Activated naive CD8-positive, alpha-beta T cell (primary cell): Measurements from ENCODE around the gene FSCN2.

ENCODE experiments used
- H3K27ac Mint-ChIP-seq: one replicate; pipeline ENCODE4 v1.8.0; 2021; ENCODE audit warnings: mixed read lengths
- H3K27me3 Mint-ChIP-seq: one replicate; pipeline ENCODE4 v1.8.0; 2021; ENCODE audit warnings: mixed read lengths
- H3K36me3 Mint-ChIP-seq: one replicate; pipeline ENCODE4 v1.8.0; 2021; ENCODE audit warnings: mixed read lengths
- H3K4me1 Mint-ChIP-seq: one replicate; pipeline ENCODE4 v1.8.0; 2021; ENCODE audit warnings: low read depth, mixed read lengths
- H3K4me3 Mint-ChIP-seq: one replicate; pipeline ENCODE4 v1.8.0; 2021; ENCODE audit warnings: mild to moderate bottlenecking, mixed read lengths
- H3K9me3 Mint-ChIP-seq: one replicate; pipeline ENCODE4 v1.8.0; 2021; ENCODE audit warnings: low read depth, mixed read lengths

The FSCN2 gene

GRCh38 chr17:81536299-81537290 is 8.4 kb downstream of the FSCN2 start:
- no peak overlapping the region for H3K27ac Mint-ChIP-seq
- H3K4me3 Mint-ChIP-seq = no peak overlapping the region
- peaks cover 2% of the 10 kb centered on the region for H3K36me3 Mint-ChIP-seq
- no peaks in the 10 kb centered on the region for H3K9me3 Mint-ChIP-seq
- H3K27me3 Mint-ChIP-seq = peaks cover 1% of the 10 kb centered on the region
- no peaks in the 10 kb centered on the region for H3K4me1 Mint-ChIP-seq

GRCh38 chr17:81537343-81537855 is 9.2 kb downstream of the FSCN2 start:
- H3K27me3 Mint-ChIP-seq = peaks cover 1% of the 10 kb centered on the region
- H3K27ac Mint-ChIP-seq = peak overlapping the region; percentile 34
- H3K4me3 Mint-ChIP-seq = no peak overlapping the region
- H3K36me3 Mint-ChIP-seq = peaks cover 2% of the 10 kb centered on the region
- no peaks in the 10 kb centered on the region for H3K4me1 Mint-ChIP-seq
- H3K9me3 Mint-ChIP-seq = no peaks in the 10 kb centered on the region

GRCh38 chr17:81537856-81538555 is 9.8 kb downstream of the FSCN2 start:
- Mint-ChIP-seq H3K27me3 (peaks cover 1% of the 10 kb centered on the region), H3K36me3 (peaks cover 2% of the 10 kb centered on the region), H3K4me3 (no peak overlapping the region), H3K4me1 (no peaks in the 10 kb centered on the region), H3K9me3 (no peaks in the 10 kb centered on the region), H3K27ac (peak overlapping the region; percentile 34)

- Mint-ChIP-seq H3K4me1 (no peaks in the 10 kb centered on the region), H3K27ac (no peak overlapping the region)
These were observed 10.7 kb downstream of the FSCN2 start for GRCh38 chr17:81538651-81539570.

GRCh38 chr17:81539571-81539900 is 11.4 kb downstream of the FSCN2 start:
- H3K4me1 Mint-ChIP-seq = no peaks in the 10 kb centered on the region
- H3K27ac Mint-ChIP-seq = no peak overlapping the region
- no peaks in the 10 kb centered on the region for H3K27me3 Mint-ChIP-seq
- peaks cover 2% of the 10 kb centered on the region for H3K36me3 Mint-ChIP-seq
- H3K9me3 Mint-ChIP-seq = no peaks in the 10 kb centered on the region
- no peak overlapping the region for H3K4me3 Mint-ChIP-seq

More at GRCh38 chr17:81538651-81539570, 10.7 kb downstream of the FSCN2 start:
- peaks cover 2% of the 10 kb centered on the region for H3K36me3 Mint-ChIP-seq
- H3K9me3 Mint-ChIP-seq = no peaks in the 10 kb centered on the region
- no peak overlapping the region for H3K4me3 Mint-ChIP-seq
- no peaks in the 10 kb centered on the region for H3K27me3 Mint-ChIP-seq

- Mint-ChIP-seq H3K27ac (no peak overlapping the region), H3K4me1 (no peaks in the 10 kb centered on the region), H3K36me3 (peaks cover 2% of the 10 kb centered on the region), H3K4me3 (no peak overlapping the region), H3K9me3 (no peaks in the 10 kb centered on the region), H3K27me3 (no peaks in the 10 kb centered on the region)
These were observed 11.9 kb downstream of the FSCN2 start for GRCh38 chr17:81539961-81540675.

- Mint-ChIP-seq H3K27ac (no peak overlapping the region), H3K9me3 (no peaks in the 10 kb centered on the region), H3K4me3 (no peak overlapping the region), H3K36me3 (peaks cover 2% of the 10 kb centered on the region), H3K27me3 (no peaks in the 10 kb centered on the region), H3K4me1 (no peaks in the 10 kb centered on the region)
These were observed 12.5 kb downstream of the FSCN2 start for GRCh38 chr17:81540676-81541027.

GRCh38 chr17:81541123-81541522 is 12.9 kb downstream of the FSCN2 start:
- H3K4me3 Mint-ChIP-seq = no peak overlapping the region
- no peaks in the 10 kb centered on the region for H3K9me3 Mint-ChIP-seq
- H3K36me3 Mint-ChIP-seq = peaks cover 2% of the 10 kb centered on the region
- no peaks in the 10 kb centered on the region for H3K4me1 Mint-ChIP-seq
- H3K27me3 Mint-ChIP-seq = no peaks in the 10 kb centered on the region
- H3K27ac Mint-ChIP-seq = no peak overlapping the region

GRCh38 chr17:81542431-81543338 is 14.5 kb downstream of the FSCN2 start:
- Mint-ChIP-seq H3K4me1 (no peaks in the 10 kb centered on the region), H3K27ac (no peak overlapping the region), H3K4me3 (no peak overlapping the region), H3K27me3 (no peaks in the 10 kb centered on the region), H3K9me3 (no peaks in the 10 kb centered on the region), H3K36me3 (peaks cover 2% of the 10 kb centered on the region)

- H3K27ac Mint-ChIP-seq = no peak overlapping the region
- no peaks in the 10 kb centered on the region for H3K36me3 Mint-ChIP-seq
- no peaks in the 10 kb centered on the region for H3K4me1 Mint-ChIP-seq
- no peak overlapping the region for H3K4me3 Mint-ChIP-seq
- no peaks in the 10 kb centered on the region for H3K9me3 Mint-ChIP-seq
- no peaks in the 10 kb centered on the region for H3K27me3 Mint-ChIP-seq
These were observed 15.1 kb downstream of the FSCN2 start for GRCh38 chr17:81543339-81543675.

- Mint-ChIP-seq H3K9me3 (no peaks in the 10 kb centered on the region), H3K4me1 (no peaks in the 10 kb centered on the region), H3K36me3 (no peaks in the 10 kb centered on the region), H3K27ac (no peak overlapping the region), H3K27me3 (no peaks in the 10 kb centered on the region), H3K4me3 (no peak overlapping the region)
These were observed 15.6 kb downstream of the FSCN2 start for GRCh38 chr17:81543756-81544155.

- H3K4me1 Mint-ChIP-seq = peaks cover 1% of the 10 kb centered on the region
- H3K9me3 Mint-ChIP-seq = no peaks in the 10 kb centered on the region
- no peak overlapping the region for H3K4me3 Mint-ChIP-seq
- H3K27me3 Mint-ChIP-seq = no peaks in the 10 kb centered on the region
- H3K27ac Mint-ChIP-seq = no peak overlapping the region
- H3K36me3 Mint-ChIP-seq = no peaks in the 10 kb centered on the region
These were observed 16.3 kb downstream of the FSCN2 start for GRCh38 chr17:81544281-81544974.
